Esophagus muscularis mucosa (tissue), 4 donors: ENCODE data around the gene MIAT. TPM values are rescaled to one million over a fixed set of nuclear protein-coding genes. Genes with fewer than 3 reads are reported as not detected.

Experiments
- DNase-seq: peaks from one replicate; pipeline ENCODE4 v3.0.0-alpha.2; 2017; ENCODE audit errors: extremely low spot score
- H3K27ac ChIP-seq, 4 donors: fragments of 200-600 bp; sonication (generic); replicated peaks in 1 of 4; 1 replicate in 3 of 4; 2 replicates in 1 of 4; pipeline ENCODE4 v1.5.1; 2016 to 2019; ENCODE audit warnings: mild to moderate bottlenecking in 1 of 4
- H3K27me3 ChIP-seq, 4 donors: fragments of 200-600 bp; sonication (generic); one replicate each; pipeline versions ENCODE4 v1.5.1 to v1.6.0; 2016 to 2019
- H3K36me3 ChIP-seq, 4 donors: fragments of 200-600 bp; sonication (generic); one replicate each; pipeline ENCODE4 v1.5.1; 2016 to 2019
- H3K4me1 ChIP-seq, 4 donors: fragments of 200-600 bp; sonication (generic); one replicate each; pipeline ENCODE4 v1.5.1; 2016 to 2019
- H3K4me3 ChIP-seq, 4 donors: fragments of 200-600 bp; sonication (generic); 1 replicate in 2 of 4; 2 replicates in 2 of 4; pipeline ENCODE4 v1.5.1; 2016 to 2019; ENCODE audit warnings: mild to moderate bottlenecking in 4 of 4, moderate library complexity in 1 of 4
- H3K9me3 ChIP-seq, 4 donors: fragments of 200-600 bp; sonication (generic); 1 replicate in 3 of 4; 2 replicates in 1 of 4; pipeline ENCODE4 v1.5.1; 2016 to 2019
- CTCF ChIP-seq, 3 experiments: fragments of 200-600 bp in 2 of 3; fragments of 450-650 bp in 1 of 3; sonication (generic) in 2 of 3; IDR thresholded peaks; one replicate each; pipeline ENCODE4 v1.5.1; 2017 to 2019; ENCODE audit warnings: antibody characterized with exemption in 3 of 3, mild to moderate bottlenecking in 2 of 3, moderate library complexity in 1 of 3
- EP300 ChIP-seq: sonication (generic); formaldehyde crosslinking; IDR thresholded peaks from one replicate; pipeline ENCODE4 v1.6.1; 2017; ENCODE audit warnings: antibody characterized with exemption
- POLR2A ChIP-seq: fragments of 450-650 bp; IDR thresholded peaks from one replicate; pipeline ENCODE4 v1.6.1; 2017; ENCODE audit warnings: antibody characterized with exemption, moderate library complexity, mild to moderate bottlenecking, low read depth
- POLR2AphosphoS5 ChIP-seq, 2 donors: sonication (generic); formaldehyde crosslinking; IDR thresholded peaks; one replicate each; pipeline ENCODE4 v1.6.1; 2017; ENCODE audit warnings: antibody characterized with exemption in 2 of 2
- WGBS: methylation state at CpG from one replicate; pipeline ENCODE4 v1.1.5; 2018; 5-methylcytosine and 5-hydroxymethylcytosine counted together
- intact Hi-C: fragments of 100-400 bp; cut with DNase I; formaldehyde crosslinking; loops from one replicate; pipeline ENCODE4 v1.15.1; 2023
- total RNA-seq, 4 donors: library from RNA; depleted of rRNA; stranded (reverse); fragments of >200 nt; gene quantifications; one replicate each; pipeline versions ENCODE4 v1.1.0 to v1.2.1, GENCODE V29; 2016

Gene MIAT
- total RNA-seq, 4 donors from 2014 or later: 0.19 to 1.2 (median 0.38) TPM

DNA sequence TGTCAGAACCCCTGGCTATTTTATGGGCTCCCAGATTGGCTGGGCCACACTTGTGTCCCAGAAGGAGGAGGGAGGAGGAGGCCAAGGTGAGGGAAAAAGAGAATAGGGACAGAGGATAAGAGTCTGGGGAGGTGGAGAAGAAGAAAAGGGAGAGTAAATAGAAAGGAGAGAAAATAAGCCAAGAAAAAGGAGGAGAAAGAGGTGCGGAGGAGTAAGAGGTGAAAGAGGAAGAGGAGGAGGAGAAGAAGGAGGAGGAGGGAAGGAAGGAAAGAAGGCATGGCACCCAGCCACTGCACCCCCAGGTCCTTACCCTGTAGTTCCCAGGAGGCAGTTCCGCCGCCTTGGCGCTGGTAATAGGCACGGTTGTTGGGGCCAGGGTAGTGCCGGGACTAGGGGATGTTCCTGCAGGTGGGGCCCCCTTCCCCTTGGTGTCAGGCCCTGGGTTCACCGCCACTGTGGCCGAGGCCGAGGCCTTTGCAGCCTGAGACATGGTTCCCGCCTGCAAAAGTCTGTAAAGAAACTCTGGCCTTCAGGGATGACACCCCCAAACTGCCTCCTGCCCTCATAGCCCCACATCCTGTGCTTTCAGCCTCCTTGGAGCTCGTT is 41.5 kb upstream of the MIAT start:
- TF ChIP-seq EP300 (no peak), POLR2AphosphoS5 (IDR thresholded peaks at IDR 0.05) (no peak), POLR2A (no peak), CTCF (IDR thresholded peaks at IDR 0.05) (no peak)
- H3K9me3 ChIP-seq: no peaks in the 10 kb centered on the region
- no peak overlapping the region for H3K4me3 ChIP-seq
- WGBS: 68% methylated on average over 11 of the region's 11 CpGs
- intact Hi-C loops: no loop called here
- no peak overlapping the region for H3K27ac ChIP-seq
- H3K36me3 ChIP-seq: no peaks in the 10 kb centered on the region
- no peak for DNase-seq
- H3K4me1 ChIP-seq: peaks cover 0 to 13% (median 4%) of the 10 kb centered on the region in 4 donors
- peaks cover 0 to 77% (median 0%) of the 10 kb centered on the region in 4 donors for H3K27me3 ChIP-seq

DNA sequence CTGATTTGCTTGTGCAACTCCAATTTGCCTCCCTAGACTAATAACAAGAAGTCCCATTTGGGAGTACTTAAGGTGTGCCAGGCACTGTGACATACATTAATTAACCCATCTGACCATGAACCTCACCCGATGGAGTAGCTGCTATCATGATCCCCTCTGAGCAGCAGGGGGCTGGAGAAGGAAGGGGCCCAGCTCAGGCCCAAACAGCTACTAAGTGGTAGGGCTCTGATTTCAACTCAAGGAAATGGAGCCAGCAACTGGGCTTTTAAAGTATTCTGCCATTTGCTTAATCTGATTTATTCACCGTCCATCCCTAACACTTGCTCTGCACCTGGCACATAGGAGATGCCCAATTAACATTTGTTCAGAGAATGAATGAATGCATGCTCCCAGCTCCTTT is 40.7 kb upstream of the MIAT start:
- no peaks in the 10 kb centered on the region for H3K9me3 ChIP-seq
- WGBS: 66% methylated on average over 2 of the region's 2 CpGs
- H3K4me1 ChIP-seq: peaks cover 0 to 13% (median 4%) of the 10 kb centered on the region in 4 donors
- no peak for DNase-seq
- TF ChIP-seq POLR2AphosphoS5 (IDR thresholded peaks at IDR 0.05) (no peak), EP300 (no peak), POLR2A (no peak)
- no peak overlapping the region for H3K27ac ChIP-seq
- intact Hi-C loops: no loop called here
- no peaks in the 10 kb centered on the region for H3K36me3 ChIP-seq
- peaks cover 0 to 79% (median 0%) of the 10 kb centered on the region in 4 donors for H3K27me3 ChIP-seq
- no peak overlapping the region for H3K4me3 ChIP-seq

- Histone ChIP-seq H3K27me3 (peaks cover 0 to 80% (median 0%) of the 10 kb centered on the region in 4 donors), H3K9me3 (no peaks in the 10 kb centered on the region), H3K4me3 (no peak within 1 kb of the TSS), H3K4me1 (peaks cover 0 to 13% (median 4%) of the 10 kb centered on the region in 4 donors), H3K27ac (no peak within 1 kb of the TSS), H3K36me3 (no peaks in the 10 kb centered on the region)
- intact Hi-C loops: no loop called here
- no peak for DNase-seq
- TF ChIP-seq EP300: no peak
- WGBS: 59% methylated on average over 7 of the region's 7 CpGs
Observed at GRCh38 chr22:26617271-26618199, 39.9 kb upstream of the MIAT start, which contains the start of gene CRYBB1. Gene CRYBB1 (minus strand): TSS chr22:26618027. CDS start chr22:26616319, 1,708 bp downstream.

DNA sequence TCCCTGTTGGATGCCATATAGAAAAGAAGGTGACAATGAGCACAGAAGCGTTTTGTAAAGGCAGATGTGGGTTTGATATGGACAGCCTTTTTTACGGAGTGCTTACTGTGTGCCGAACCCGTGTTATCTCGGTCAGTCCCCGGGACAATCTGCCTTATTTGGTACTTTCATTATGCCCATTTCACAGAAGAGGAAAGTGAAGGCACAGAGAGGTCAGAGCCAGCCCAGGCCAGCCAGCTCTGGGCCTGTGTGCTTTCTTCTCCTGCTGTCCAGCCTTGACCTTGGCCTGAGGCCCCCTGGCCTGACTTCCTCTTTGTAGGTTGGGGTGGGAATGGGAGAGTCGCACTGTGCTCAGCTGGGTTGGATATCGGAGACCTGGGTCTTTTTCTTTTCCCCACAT is 38.9 kb upstream of the MIAT start:
- no peak overlapping the region for H3K4me3 ChIP-seq
- peaks cover 0 to 73% (median 0%) of the 10 kb centered on the region in 4 donors for H3K27me3 ChIP-seq
- no peaks in the 10 kb centered on the region for H3K36me3 ChIP-seq
- intact Hi-C loops: no loop called here
- WGBS: 90% methylated on average over 8 of the region's 8 CpGs
- no peaks in the 10 kb centered on the region for H3K9me3 ChIP-seq
- DNase-seq: no peak
- no peak overlapping the region for H3K27ac ChIP-seq
- H3K4me1 ChIP-seq: peaks cover 0 to 13% (median 4%) of the 10 kb centered on the region in 4 donors
- no peak for TF ChIP-seq POLR2AphosphoS5 (IDR thresholded peaks at IDR 0.05)
- no peak for TF ChIP-seq POLR2A

- intact Hi-C loops: no loop called here
- 54% methylated on average over 6 of the region's 6 CpGs for WGBS
- no peak overlapping the region for H3K4me3 ChIP-seq
- DNase-seq: no peak
- peaks cover 0 to 64% (median 0%) of the 10 kb centered on the region in 4 donors for H3K27me3 ChIP-seq
- peaks cover 0 to 13% (median 4%) of the 10 kb centered on the region in 4 donors for H3K4me1 ChIP-seq
- no peak overlapping the region for H3K27ac ChIP-seq
- H3K36me3 ChIP-seq: no peaks in the 10 kb centered on the region
- TF ChIP-seq CTCF (IDR thresholded peaks at IDR 0.05) (no peak), EP300 (no peak), POLR2A (no peak), POLR2AphosphoS5 (IDR thresholded peaks at IDR 0.05) (no peak)
- no peaks in the 10 kb centered on the region for H3K9me3 ChIP-seq
Observed at GRCh38 chr22:26619510-26619909, 37.9 kb upstream of the MIAT start.

GRCh38 chr22:26620197-26620596 is 37.2 kb upstream of the MIAT start:
- Histone ChIP-seq H3K4me1 (peaks cover 0 to 13% (median 4%) of the 10 kb centered on the region in 4 donors), H3K36me3 (no peaks in the 10 kb centered on the region), H3K9me3 (no peaks in the 10 kb centered on the region), H3K27ac (no peak overlapping the region), H3K4me3 (no peak overlapping the region), H3K27me3 (peaks cover 0 to 57% (median 0%) of the 10 kb centered on the region in 4 donors)
- intact Hi-C loops: no loop called here
- WGBS: 89% methylated on average over 2 of the region's 2 CpGs
- no peak for TF ChIP-seq POLR2A
- TF ChIP-seq POLR2AphosphoS5 (IDR thresholded peaks at IDR 0.05): no peak
- TF ChIP-seq CTCF (IDR thresholded peaks at IDR 0.05): no peak
- no peak for TF ChIP-seq EP300
- DNase-seq: no peak
